B cell (primary cell): ENCODE data around the gene UQCC3. TPM values are rescaled to one million over a fixed set of nuclear protein-coding genes. Genes with fewer than 3 reads are reported as not detected.

Source experiments
- ATAC-seq: fragments of 200-7000 bp; cut with Tn5 transposase; one replicate; pipeline ENCODE4 v1.10.0; 2021; ENCODE audit warnings: low read depth, mild to moderate bottlenecking, moderate number of reproducible peaks, moderate library complexity
- CTCF ChIA-PET: fragments of 350-600 bp; sonication (Branson Sonifier 250); formaldehyde crosslinking; loops from one replicate; lab custom pipeline; 2021; ENCODE audit warnings: antibody characterized with exemption, inconsistent platforms; lab: Charles Lee
- POLR2A ChIA-PET: fragments of 350-600 bp; sonication (Branson Sonifier 250); formaldehyde crosslinking; loops from one replicate; lab custom pipeline; 2021; ENCODE audit warnings: antibody characterized with exemption; lab: Charles Lee
- DNase-seq: peaks from one replicate; pipeline ENCODE4 v3.0.0; 2013
- H2AFZ ChIP-seq: 2 replicates; pipeline ENCODE4 v1.6.1; 2012; ENCODE audit warnings: mild to moderate bottlenecking, low read depth, low read length; ENCODE audit not compliant: insufficient read depth, poor library complexity, severe bottlenecking
- H3K27ac ChIP-seq, 2 donors: 1 replicate in 1 of 2; 2 replicates in 1 of 2; pipeline ENCODE4 v1.5.1; 2012 to 2013; ENCODE audit warnings: low read length in 2 of 2, mild to moderate bottlenecking in 2 of 2, moderate library complexity in 1 of 2
- H3K27me3 ChIP-seq, 4 experiments: fragments of 200-600 bp in 1 of 4; sonication (generic) in 1 of 4; replicated peaks in 1 of 4; 1 replicate in 2 of 4; 2 replicates in 2 of 4; pipeline versions ENCODE4 v1.6.1 to v1.7.0; 2013 to 2016; ENCODE audit warnings: low read length in 3 of 4, mild to moderate bottlenecking in 2 of 4, mixed read lengths in 1 of 4, moderate library complexity in 1 of 4; ENCODE audit not compliant: insufficient read depth in 4 of 4, control insufficient read depth in 3 of 4; ENCODE audit errors: control extremely low read depth in 1 of 4
- H3K36me3 ChIP-seq, 2 experiments: replicated peaks in 1 of 2; 1 replicate in 1 of 2; 2 replicates in 1 of 2; pipeline versions ENCODE4 v1.6.1 to v1.7.1; 2013; ENCODE audit warnings: low read length in 1 of 2; ENCODE audit not compliant: insufficient read depth in 2 of 2, control insufficient read depth in 1 of 2; ENCODE audit errors: control extremely low read depth in 1 of 2, extremely low read depth in 1 of 2
- H3K4me1 ChIP-seq, 2 donors: fragments of 200-600 bp in 1 of 2; sonication (generic) in 1 of 2; 1 replicate in 1 of 2; 2 replicates in 1 of 2; pipeline versions ENCODE4 v1.5.1 to v1.6.1; 2013 to 2017; ENCODE audit warnings: low read length in 2 of 2; ENCODE audit not compliant: control insufficient read depth in 2 of 2, insufficient read depth in 2 of 2
- H3K4me2 ChIP-seq: replicated peaks from 2 replicates; pipeline ENCODE3; 2012; ENCODE audit warnings: mild to moderate bottlenecking, low read depth, low read length; ENCODE audit not compliant: poor library complexity, severe bottlenecking
- H3K4me3 ChIP-seq, 5 experiments: fragments of 200-600 bp in 1 of 5; sonication (generic) in 1 of 5; 1 replicate in 3 of 5; 2 replicates in 2 of 5; pipeline versions ENCODE4 v1.5.1 to v1.7.0; 2011 to 2016; ENCODE audit warnings: low read length in 4 of 5, mild to moderate bottlenecking in 4 of 5, low read depth in 2 of 5, control low read depth in 1 of 5, moderate library complexity in 1 of 5; ENCODE audit not compliant: insufficient read depth in 1 of 5; ENCODE audit errors: control extremely low read depth in 1 of 5, extremely low read depth in 1 of 5
- H3K79me2 ChIP-seq: fragments of 200-600 bp; sonication (generic); one replicate; pipeline ENCODE4 v1.6.0; 2016; ENCODE audit warnings: low read length; ENCODE audit not compliant: control insufficient read depth, insufficient read depth
- H3K9ac ChIP-seq: fragments of 200-600 bp; sonication (generic); 2 replicates; pipeline ENCODE4 v1.6.1; 2017; ENCODE audit warnings: mild to moderate bottlenecking, low read length, moderate library complexity
- H3K9me3 ChIP-seq, 3 donors: one replicate each; pipeline versions ENCODE4 v1.6.1 to v1.7.1; 2013; ENCODE audit warnings: low read length in 2 of 3; ENCODE audit not compliant: control insufficient read depth in 2 of 3, insufficient read depth in 1 of 3; ENCODE audit errors: control extremely low read depth in 1 of 3
- H4K20me1 ChIP-seq: 2 replicates; pipeline ENCODE4 v1.6.0; 2012; ENCODE audit warnings: mild to moderate bottlenecking, low read length; ENCODE audit not compliant: insufficient read depth, control insufficient read depth, poor library complexity, severe bottlenecking
- H3K27ac Mint-ChIP-seq: one replicate; pipeline ENCODE4 v1.8.0; 2021; ENCODE audit warnings: mixed read lengths
- H3K27me3 Mint-ChIP-seq: one replicate; pipeline ENCODE4 v1.8.0; 2021; ENCODE audit warnings: mixed read lengths
- H3K4me1 Mint-ChIP-seq: one replicate; pipeline ENCODE4 v1.8.0; 2021; ENCODE audit warnings: mixed read lengths
- H3K4me3 Mint-ChIP-seq: one replicate; pipeline ENCODE4 v1.8.0; 2021; ENCODE audit warnings: mixed read lengths
- H3K9me3 Mint-ChIP-seq: one replicate; pipeline ENCODE4 v1.8.0; 2022; ENCODE audit warnings: mixed read lengths; ENCODE audit not compliant: insufficient read depth
- CTCF ChIP-seq: fragments of 200-600 bp; IDR thresholded peaks from one replicate; pipeline ENCODE4 v1.8.0; 2022; ENCODE audit warnings: antibody characterized with exemption, mild to moderate bottlenecking
- EZH2 ChIP-seq: IDR thresholded peaks from 2 replicates; pipeline ENCODE4 v1.6.1; 2012; ENCODE audit warnings: borderline replicate concordance, low read depth, mild to moderate bottlenecking, moderate library complexity, low read length; ENCODE audit not compliant: insufficient read depth, poor library complexity, severe bottlenecking
- WGBS: methylation state at CpG from one replicate; pipeline ENCODE4 v1.1.5; 2013; ENCODE audit warnings: missing lambda C conversion rate; ENCODE audit not compliant: insufficient coverage; 5-methylcytosine and 5-hydroxymethylcytosine counted together
- intact Hi-C: fragments of 100-400 bp; cut with micrococcal nuclease; formaldehyde crosslinking; loops from one replicate; pipeline ENCODE4 v1.10.0; 2022
- polyA plus RNA-seq: library from polyadenylated mRNA; depleted of rRNA; stranded (reverse); fragments of >200 nt; gene quantifications from 2 replicates; pipeline ENCODE4 v1.2.3, GENCODE V29; 2012
- total RNA-seq, 2 donors: library from RNA; stranded (reverse); fragments of 120-200 nt in 1 of 2; gene quantifications; 1 replicate in 1 of 2; 2 replicates in 1 of 2; pipeline versions ENCODE4 v1.2.3 to v1.2.4, GENCODE V29; 2013 to 2022

UQCC3 gene
- total and polyA plus RNA-seq, 2 donors (not counting 1 experiment from before 2014, with no cell fraction given), result 5.6 to 6.5 TPM

DNA sequence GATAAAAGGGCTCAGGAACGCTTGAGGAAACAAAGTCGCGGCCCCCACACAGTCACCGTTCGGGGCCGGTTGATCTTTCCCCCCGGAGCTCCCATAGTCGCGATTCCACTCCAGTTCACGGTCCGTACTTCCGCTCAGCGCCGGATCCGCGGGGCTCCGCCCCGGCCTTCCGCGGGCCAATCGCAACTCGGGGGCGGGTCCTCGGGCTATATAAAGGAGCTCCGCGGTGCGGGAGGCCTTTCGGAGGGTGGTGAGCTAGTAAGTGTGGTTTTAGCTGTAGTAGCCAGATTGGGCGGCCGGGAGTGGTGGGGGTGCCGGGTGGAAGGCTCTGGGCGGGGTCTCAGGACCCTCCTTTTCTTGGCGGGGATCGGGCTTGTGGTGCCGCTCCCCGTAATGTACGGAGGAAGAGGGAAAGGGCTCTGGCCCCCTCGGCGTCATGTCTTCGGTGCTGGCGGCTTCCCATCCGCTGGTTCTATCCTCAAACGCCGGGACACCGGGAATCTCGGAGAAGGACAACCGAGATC, 6.3 kb upstream of the UQCC3 start, which contains the start of the genes C11orf98 and CSKMT:
TSS of gene C11orf98 (minus strand) at position 136 of the 524 bp plus-strand sequence. CDS start at position 95, 41 bp downstream.
TSS of gene CSKMT (plus strand) at position 238 of the 524 bp plus-strand sequence. CDS start 568 bp downstream, outside the sequence.
- no peaks in the 10 kb centered on the region for H3K27me3 Mint-ChIP-seq
- under 1% methylated on average over 46 of the region's 47 CpGs for WGBS
- CTCF ChIA-PET, result interaction anchor here (0.6 to 2.0 kb wide), 17 partner anchors 10 to 241 kb away, joined by 3 to 17 read pairs (median 4); partner anchors contain the start of genes B3GAT3, INTS5 and TUT1

More for the DNA sequence above, 6.3 kb upstream of the UQCC3 start, which contains the start of the genes C11orf98 and CSKMT:
- POLR2A ChIA-PET, result interaction anchor here (0.6 to 3.6 kb wide), 29 partner anchors 8 to 1543 kb away, joined by 3 to 62 read pairs (median 6); partner anchors contain the start of genes B3GAT3, BSCL2, EEF1G and GANAB
- no peak for TF ChIP-seq CTCF
- TF ChIP-seq EZH2, result no peak
- H3K4me1 ChIP-seq, result peaks cover 17 to 35% of the 10 kb centered on the region in 2 donors
- no peaks in the 10 kb centered on the region for H3K27me3 ChIP-seq
- H4K20me1 ChIP-seq, result peaks cover 9% of the 10 kb centered on the region
- H3K36me3 ChIP-seq, result peaks cover 5 to 19% of the 10 kb centered on the region in 2 experiments
- peaks cover 50% of the 10 kb centered on the region for H3K79me2 ChIP-seq
- intact Hi-C loops, result loop anchor here (1.0 to 2.0 kb wide), 7 partner anchors 12 to 74 kb away; partner anchors contain the start of genes EML3, GANAB, INTS5 and TUT1
- Mint-ChIP-seq H3K4me3 (peak within 1 kb of the TSS; percentile 97), H3K27ac (peak within 1 kb of the TSS; percentile 93), H3K9me3 (no peaks in the 10 kb centered on the region), H3K4me1 (peaks cover 45% of the 10 kb centered on the region)
- H3K4me2 ChIP-seq, result peak within 1 kb of the TSS; percentile 78
- H3K9ac ChIP-seq, result peak within 1 kb of the TSS; percentile 82
- H3K9me3 ChIP-seq, result no peaks in the 10 kb centered on the region
- peak within 1 kb of the TSS; percentile 73 to 81 for H3K27ac ChIP-seq
- H3K4me3 ChIP-seq, result peak within 1 kb of the TSS; percentile 79 to 98 (median 91)
- DNase-seq (peak; percentile 95), ATAC-seq (peak; percentile 90)
- peak within 1 kb of the TSS; percentile 96 for H2AFZ ChIP-seq
